GM10266 (cell line): ENCODE data around the gene LRRC37B.
"Not testable (repeated sequence)": the region's sequence is repeated elsewhere in the genome, so short reads cannot be mapped to it uniquely, and the experiment has no call there.

Experiments used
- DNase-seq: peaks from one replicate; pipeline ENCODE4 v3.0.0; 2012; ENCODE audit errors: extremely low spot score
- CTCF ChIP-seq: IDR thresholded peaks from 2 replicates; pipeline ENCODE4 v1.5.1; 2012; ENCODE audit warnings: mild to moderate bottlenecking, low read depth; ENCODE audit not compliant: control insufficient read depth, insufficient read depth; ENCODE audit errors: missing control alignments

Gene LRRC37B

DNA sequence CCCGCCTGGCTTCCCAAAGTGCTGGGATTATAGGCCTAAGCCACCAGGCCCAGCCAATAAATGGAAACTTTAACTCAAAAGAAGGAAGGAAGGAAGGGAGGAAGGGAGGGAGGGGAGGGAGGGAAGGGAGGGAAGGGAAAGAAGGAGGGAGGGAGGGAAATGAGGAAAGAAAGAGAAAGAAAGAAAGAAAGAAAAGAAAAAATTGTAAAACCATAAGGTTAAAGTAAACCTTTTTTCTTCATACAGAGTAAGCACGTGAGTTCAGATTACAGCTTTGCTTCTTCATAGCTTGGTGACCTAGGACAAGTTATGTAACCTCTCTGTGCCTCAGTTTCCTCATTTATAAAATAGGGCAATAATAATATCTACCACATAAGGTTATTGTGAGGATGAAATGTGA is 26.0 kb downstream of the LRRC37B start:
- TF ChIP-seq CTCF, result no peak
- no peak for DNase-seq

- not testable (repeated sequence) for DNase-seq
Observed at GRCh38 chr17:32033812-32034211, 26.6 kb downstream of the LRRC37B start.

DNA sequence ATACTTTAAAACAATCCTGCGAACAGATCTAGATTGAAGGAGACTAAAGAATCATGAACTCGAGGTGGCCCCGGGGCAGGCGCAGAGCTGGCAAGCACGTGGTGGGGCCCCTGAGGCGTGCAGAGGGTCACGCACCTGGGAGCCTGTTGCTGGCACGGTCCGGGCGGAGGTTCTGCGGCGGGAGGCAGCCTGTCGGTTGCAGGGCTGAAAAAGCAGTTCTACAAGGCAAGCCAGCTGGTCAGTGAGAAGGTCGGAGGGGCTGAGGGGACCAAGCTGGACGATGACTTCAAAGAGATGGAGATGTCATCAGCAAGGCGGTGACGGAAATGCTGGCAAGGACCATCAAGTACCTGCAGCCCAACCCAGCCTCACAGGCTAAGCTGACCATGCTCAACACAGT is 33.1 kb downstream of the LRRC37B start:
- DNase-seq, result not testable (repeated sequence)

GRCh38 chr17:32041306-32041875 is 34.2 kb downstream of the LRRC37B start:
- DNase-seq, result not testable (repeated sequence)

- not testable (repeated sequence) for DNase-seq
Observed at GRCh38 chr17:32042266-32042665, 35.1 kb downstream of the LRRC37B start.

DNA sequence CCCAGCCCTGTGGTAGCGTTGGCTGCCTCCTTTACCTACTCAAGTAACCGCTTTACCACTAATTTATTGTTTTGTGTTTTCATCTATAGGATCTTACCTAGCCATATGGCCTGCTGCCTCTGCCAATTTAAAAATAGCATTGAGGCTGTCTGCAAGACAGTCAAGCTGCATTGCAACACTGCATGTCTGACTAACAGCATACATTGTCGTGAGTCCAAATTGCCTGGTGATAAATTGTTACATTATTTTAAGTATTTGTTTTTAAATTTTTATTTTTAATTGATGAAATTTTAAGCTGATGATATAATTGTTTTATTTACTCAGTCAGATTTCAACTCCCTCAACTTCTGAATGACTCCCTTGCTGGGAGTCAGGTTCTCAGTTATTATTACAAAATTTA is 38.4 kb downstream of the LRRC37B start:
- DNase-seq, result not testable (repeated sequence)

DNA sequence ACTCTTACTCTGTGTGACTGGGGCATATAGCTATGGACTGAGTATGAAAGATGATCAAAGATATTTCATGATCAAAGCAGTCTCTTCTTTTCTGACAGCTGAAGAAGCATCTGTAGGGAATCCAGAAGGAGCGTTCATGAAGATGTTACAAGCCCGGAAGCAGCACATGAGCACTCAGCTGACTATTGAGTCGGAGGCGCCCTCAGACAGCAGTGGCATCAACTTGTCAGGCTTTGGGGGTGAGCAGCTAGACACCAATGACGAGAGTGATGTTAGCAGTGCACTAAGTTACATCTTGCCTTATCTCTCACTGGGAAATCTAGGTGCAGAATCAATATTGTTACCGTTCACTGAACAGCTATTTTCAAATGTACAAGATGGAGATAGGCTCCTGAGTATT is 40.5 kb downstream of the LRRC37B start:
- not testable (repeated sequence) for DNase-seq

GRCh38 chr17:32054985-32055384 is 47.8 kb downstream of the LRRC37B start:
- DNase-seq, result not testable (repeated sequence)

GRCh38 chr17:32055425-32055824 is 48.2 kb downstream of the LRRC37B start:
- not testable (repeated sequence) for DNase-seq

DNA sequence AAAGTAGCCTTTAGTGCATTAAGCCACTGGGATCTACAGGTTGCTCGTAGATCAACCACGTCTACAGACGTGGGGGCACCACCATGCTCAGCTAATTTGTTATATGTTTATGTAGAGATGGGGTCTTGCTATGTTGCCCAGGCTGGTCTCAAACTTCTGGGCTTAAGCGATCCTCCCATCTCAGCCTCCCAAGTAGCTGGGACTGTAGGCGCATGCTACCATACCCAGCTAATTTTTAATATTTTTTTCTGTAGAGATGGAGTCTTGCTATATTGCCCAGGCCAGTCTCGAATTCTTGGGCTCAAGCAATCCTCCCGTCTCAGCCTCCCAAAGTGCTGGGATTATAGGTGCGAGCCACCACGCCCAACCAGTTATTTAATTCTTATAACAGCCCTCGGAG is 49.3 kb downstream of the LRRC37B start:
- not testable (repeated sequence) for DNase-seq

DNA sequence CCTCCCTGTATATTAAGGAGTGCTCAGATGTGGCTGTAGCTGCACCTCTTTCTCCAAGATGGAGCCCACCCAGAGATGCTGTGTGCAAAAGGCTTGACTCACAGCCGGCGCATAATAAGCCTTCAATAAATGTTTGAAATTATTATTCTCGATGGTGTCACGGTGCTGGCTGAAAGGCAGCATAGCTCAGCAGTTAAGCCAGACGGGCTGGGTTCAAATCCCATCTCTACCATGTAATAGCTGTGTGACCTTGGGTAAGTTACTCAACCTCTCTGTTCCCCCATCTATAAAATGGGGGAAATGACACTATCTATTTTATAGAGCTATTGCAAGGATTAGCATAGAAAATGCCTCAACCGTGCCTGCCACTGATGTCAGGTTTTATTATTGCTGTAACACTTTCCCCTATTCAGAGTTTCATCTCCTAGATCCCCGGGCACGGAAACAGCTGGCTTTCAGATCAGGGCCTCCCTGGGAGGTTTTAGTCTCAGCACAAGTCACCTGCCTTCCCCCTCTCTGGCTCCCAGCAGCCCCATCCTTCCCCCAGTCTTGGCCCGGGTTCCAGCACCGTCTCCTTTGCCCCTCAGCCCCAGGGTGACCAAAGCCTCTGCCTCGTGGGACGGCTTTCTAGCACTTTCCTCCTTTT is 50.4 kb downstream of the LRRC37B start:
- DNase-seq, result not testable (repeated sequence)

GRCh38 chr17:32060695-32061094 is 53.5 kb downstream of the LRRC37B start:
- DNase-seq, result not testable (repeated sequence)

DNA sequence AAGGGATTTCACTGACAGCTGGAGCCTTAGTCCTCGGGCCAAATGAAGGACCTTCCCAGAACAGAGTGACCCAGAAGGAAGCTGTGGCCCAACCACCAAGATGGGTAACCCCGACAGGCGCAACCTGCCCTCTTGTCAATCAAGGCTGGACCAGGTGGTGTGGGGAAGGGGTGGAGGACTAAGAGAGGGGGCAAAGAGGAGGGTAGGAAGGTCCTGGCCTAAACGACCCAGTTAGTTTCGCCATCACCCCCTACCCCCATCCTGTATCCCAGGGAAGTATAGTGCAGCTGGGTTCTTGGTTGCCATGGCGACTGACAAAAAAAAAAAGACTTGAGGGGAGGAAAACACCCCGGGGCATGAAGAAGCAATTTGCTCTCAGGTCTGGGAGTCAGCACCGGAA is 54.7 kb downstream of the LRRC37B start:
- not testable (repeated sequence) for DNase-seq

DNA sequence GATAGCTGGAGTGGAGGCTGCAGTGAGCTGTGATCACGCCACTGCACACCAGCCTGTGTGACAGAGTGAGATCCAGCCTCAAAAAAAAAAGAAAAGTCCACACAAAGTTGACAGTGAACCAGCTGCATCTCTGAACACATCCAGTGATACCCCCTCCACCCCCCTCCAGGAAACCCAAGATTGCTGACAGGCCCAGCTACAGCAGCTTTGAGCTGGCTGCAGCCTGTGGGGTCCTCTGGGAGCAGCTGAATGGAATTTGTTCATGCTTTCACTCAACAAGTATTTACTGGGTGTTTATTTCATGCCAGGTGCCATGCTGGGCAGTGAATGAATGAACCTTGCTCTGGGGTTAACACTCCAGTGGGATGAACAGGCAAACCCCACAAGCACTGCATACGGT is 56.9 kb downstream of the LRRC37B start:
- not testable (repeated sequence) for DNase-seq

DNA sequence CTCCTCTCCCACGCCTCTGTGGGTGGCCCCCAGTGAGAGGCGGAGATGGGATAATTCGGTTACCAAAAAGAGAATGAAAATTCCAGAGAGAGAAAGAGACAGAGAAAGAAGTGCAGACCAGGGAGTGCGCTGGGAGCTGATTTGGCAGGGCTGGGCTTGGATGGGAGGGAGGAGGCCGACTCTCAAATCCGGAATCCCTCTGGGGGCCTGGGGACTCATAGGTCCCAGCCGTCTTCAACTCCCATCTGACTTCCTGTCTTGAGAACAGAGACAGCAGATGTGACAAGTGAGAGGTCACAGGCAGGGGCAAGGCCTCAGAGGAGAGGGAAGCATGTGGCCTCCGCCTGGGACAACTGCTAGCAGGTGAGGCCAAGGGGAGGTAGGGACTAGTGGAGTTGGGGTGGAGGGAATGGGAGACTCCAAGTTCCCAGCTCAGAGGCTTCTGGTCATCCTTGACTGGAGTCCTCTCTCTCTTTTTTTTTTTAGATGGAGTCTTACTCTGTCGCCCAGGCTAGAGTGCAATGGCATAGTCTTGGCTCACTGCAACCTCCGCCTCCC is 59.0 kb downstream of the LRRC37B start:
- not testable (repeated sequence) for DNase-seq
